Tibial nerve (tissue), 3 donors: Measurements from ENCODE around the gene OR10H2.

Experiments used
- POLR2A ChIP-seq, 2 donors: fragments of 450-650 bp; IDR thresholded peaks; one replicate each; pipeline ENCODE4 v1.6.1; 2017; ENCODE audit warnings: antibody characterized with exemption in 2 of 2, mild to moderate bottlenecking in 2 of 2, moderate library complexity in 2 of 2
- TF ChIP-seq, protein P1 (sequence below), 5 experiments: fragments of 200-600 bp in 3 of 5; fragments of 450-650 bp in 2 of 5; sonication (generic) in 3 of 5; IDR thresholded peaks; one replicate each; pipeline ENCODE4 v1.5.1; 2016 to 2019; ENCODE audit warnings: antibody characterized with exemption in 5 of 5, mild to moderate bottlenecking in 3 of 5, moderate library complexity in 2 of 5

GRCh38 chr19:15730538-15730937 is 2.7 kb downstream of the OR10H2 start:
- TF ChIP-seq, protein P1, sequence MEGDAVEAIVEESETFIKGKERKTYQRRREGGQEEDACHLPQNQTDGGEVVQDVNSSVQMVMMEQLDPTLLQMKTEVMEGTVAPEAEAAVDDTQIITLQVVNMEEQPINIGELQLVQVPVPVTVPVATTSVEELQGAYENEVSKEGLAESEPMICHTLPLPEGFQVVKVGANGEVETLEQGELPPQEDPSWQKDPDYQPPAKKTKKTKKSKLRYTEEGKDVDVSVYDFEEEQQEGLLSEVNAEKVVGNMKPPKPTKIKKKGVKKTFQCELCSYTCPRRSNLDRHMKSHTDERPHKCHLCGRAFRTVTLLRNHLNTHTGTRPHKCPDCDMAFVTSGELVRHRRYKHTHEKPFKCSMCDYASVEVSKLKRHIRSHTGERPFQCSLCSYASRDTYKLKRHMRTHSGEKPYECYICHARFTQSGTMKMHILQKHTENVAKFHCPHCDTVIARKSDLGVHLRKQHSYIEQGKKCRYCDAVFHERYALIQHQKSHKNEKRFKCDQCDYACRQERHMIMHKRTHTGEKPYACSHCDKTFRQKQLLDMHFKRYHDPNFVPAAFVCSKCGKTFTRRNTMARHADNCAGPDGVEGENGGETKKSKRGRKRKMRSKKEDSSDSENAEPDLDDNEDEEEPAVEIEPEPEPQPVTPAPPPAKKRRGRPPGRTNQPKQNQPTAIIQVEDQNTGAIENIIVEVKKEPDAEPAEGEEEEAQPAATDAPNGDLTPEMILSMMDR (IDR thresholded peaks at IDR 0.05): no peak
- TF ChIP-seq POLR2A (IDR thresholded peaks at IDR 0.05): no peak
